ENCODE results near the gene SEMA3A.

The SEMA3A gene

GRCh38 chr7:84042110-84042539 lies 152.5 kb downstream of the SEMA3A start:
- no peak for TF ChIP-seq CTCF (IDR thresholded peaks at IDR 0.05; ENCODE audit: control insufficient read depth, insufficient read depth, low read depth, low read length, missing control alignments)
- no peak overlapping the region for H3K4me3 ChIP-seq (ENCODE audit: control insufficient read depth, low read depth, low read length)
- peak; percentile 38 for DNase-seq (ENCODE audit: low read depth)

GRCh38 chr7:84041649-84042048 lies 152.9 kb downstream of the SEMA3A start:
- DNase-seq (ENCODE audit: low read depth), result no peak
- no peak overlapping the region for H3K4me3 ChIP-seq (ENCODE audit: control insufficient read depth, low read depth, low read length)
- TF ChIP-seq CTCF (IDR thresholded peaks at IDR 0.05; ENCODE audit: control insufficient read depth, insufficient read depth, low read depth, low read length, missing control alignments), result no peak

GRCh38 chr7:84040355-84040754 lies 154.2 kb downstream of the SEMA3A start:
- DNase-seq (ENCODE audit: low read depth), result no peak
- TF ChIP-seq CTCF (IDR thresholded peaks at IDR 0.05; ENCODE audit: control insufficient read depth, insufficient read depth, low read depth, low read length, missing control alignments), result no peak

GRCh38 chr7:84039432-84039831 lies 155.2 kb downstream of the SEMA3A start:
- no peak overlapping the region for H3K4me3 ChIP-seq (ENCODE audit: control insufficient read depth, low read depth, low read length)
- no peak for TF ChIP-seq CTCF (IDR thresholded peaks at IDR 0.05; ENCODE audit: control insufficient read depth, insufficient read depth, low read depth, low read length, missing control alignments)
- DNase-seq (ENCODE audit: low read depth), result no peak

More at GRCh38 chr7:84040355-84040754, 154.2 kb downstream of the SEMA3A start:
- no peak overlapping the region for H3K4me3 ChIP-seq (ENCODE audit: control insufficient read depth, low read depth, low read length)

GRCh38 chr7:84027678-84028077 lies 166.9 kb downstream of the SEMA3A start:
- DNase-seq (ENCODE audit: low read depth), result no peak
- no peak for TF ChIP-seq CTCF (IDR thresholded peaks at IDR 0.05; ENCODE audit: control insufficient read depth, insufficient read depth, low read depth, low read length, missing control alignments)
- H3K4me3 ChIP-seq (ENCODE audit: control insufficient read depth, low read depth, low read length), result no peak overlapping the region

- TF ChIP-seq CTCF (IDR thresholded peaks at IDR 0.05; ENCODE audit: control insufficient read depth, insufficient read depth, low read depth, low read length, missing control alignments), result no peak
- peak; percentile 89 for DNase-seq (ENCODE audit: low read depth)
- no peak overlapping the region for H3K4me3 ChIP-seq (ENCODE audit: control insufficient read depth, low read depth, low read length)
Observed at GRCh38 chr7:84025332-84025927, 169.2 kb downstream of the SEMA3A start.
